NK-92 (cell line): ENCODE results near the gene SYNC.

ENCODE experiments used
- DNase-seq: peaks from one replicate; lab custom pipeline; 2025; ENCODE audit not compliant: unreplicated experiment; lab: John Stamatoyannopoulos, UW

SYNC gene

GRCh38 chr1:32702599-32703478, at the start of gene SYNC:
TSS of gene SYNC (minus strand) at chr1:32702770. CDS start at chr1:32702660, 110 bp downstream.
- no peak for DNase-seq

- DNase-seq, result no peak
These were observed 47.2 kb upstream of the SYNC start for GRCh38 chr1:32749771-32750170.

- no peak for DNase-seq
These were observed 46.8 kb upstream of the SYNC start for GRCh38 chr1:32749332-32749731.

- no peak for DNase-seq
These were observed 46.4 kb upstream of the SYNC start for GRCh38 chr1:32748926-32749325.

GRCh38 chr1:32748348-32748747, 45.8 kb upstream of the SYNC start:
- no peak for DNase-seq

GRCh38 chr1:32746130-32746529, 43.6 kb upstream of the SYNC start:
- DNase-seq, result no peak

GRCh38 chr1:32744071-32744425, 41.5 kb upstream of the SYNC start:
- DNase-seq, result no peak

GRCh38 chr1:32743380-32744070, 41.0 kb upstream of the SYNC start:
- DNase-seq, result no peak

GRCh38 chr1:32742956-32743355, 40.4 kb upstream of the SYNC start:
- no peak for DNase-seq

GRCh38 chr1:32742199-32742947, 39.8 kb upstream of the SYNC start:
- DNase-seq, result no peak

GRCh38 chr1:32741413-32742198, 39.0 kb upstream of the SYNC start:
- DNase-seq, result no peak

- no peak for DNase-seq
These were observed 38.5 kb upstream of the SYNC start for GRCh38 chr1:32741059-32741412.

GRCh38 chr1:32736812-32737791, 34.5 kb upstream of the SYNC start:
- DNase-seq, result no peak

GRCh38 chr1:32733582-32734321, 31.2 kb upstream of the SYNC start:
- no peak for DNase-seq

- no peak for DNase-seq
These were observed 26.9 kb upstream of the SYNC start for GRCh38 chr1:32729254-32730046.

GRCh38 chr1:32728413-32729077, 26.0 kb upstream of the SYNC start:
- DNase-seq, result no peak

- DNase-seq, result no peak
These were observed 25.3 kb upstream of the SYNC start for GRCh38 chr1:32727876-32728275.

GRCh38 chr1:32725615-32725982, 23.0 kb upstream of the SYNC start:
- DNase-seq, result no peak
